GM10248 (cell line): ENCODE results near the gene EMC9.
A peak's percentile ranks its signal among the peaks of the same experiment; 100 is the strongest.

ENCODE experiments used
- CTCF ChIA-PET: fragments of 300-600 bp; sonication (Branson Sonifier 250); formaldehyde crosslinking; extraction: SDS; loops from one replicate; lab custom pipeline; 2021; ENCODE audit warnings: antibody characterized with exemption; lab: Yijun Ruan, JAX
- POLR2A ChIA-PET: fragments of 350-650 bp; sonication (Branson Sonifier 250); formaldehyde crosslinking; extraction: SDS; loops from one replicate; lab custom pipeline; 2020; ENCODE audit warnings: antibody characterized with exemption; lab: Yijun Ruan, JAX
- DNase-seq: peaks from one replicate; pipeline ENCODE4 v3.0.0; 2012; ENCODE audit errors: extremely low spot score
- CTCF ChIP-seq: IDR thresholded peaks from 2 replicates; pipeline ENCODE4 v1.5.1; 2012; ENCODE audit warnings: mild to moderate bottlenecking, low read depth; ENCODE audit errors: extremely low read depth, missing control alignments, control extremely low read depth

Gene EMC9

GRCh38 chr14:24149302-24149969 lies 8.0 kb upstream of the EMC9 start:
- CTCF ChIA-PET, result interaction anchor here (1.1 to 12.0 kb wide), 5 partner anchors 13 to 41 kb away, joined by 3 to 154 read pairs (median 7); partner anchors contain the start of genes DCAF11, IRF9 and NRL
- POLR2A ChIA-PET, result interaction anchor here (0.9 kb wide), 1 partner anchor 13 kb away, joined by 3 read pairs; no protein-coding TSS in a partner anchor
- no peak for DNase-seq
- no peak for TF ChIP-seq CTCF

- no peak for DNase-seq
- POLR2A ChIA-PET, result interaction anchor here (1.5 to 3.2 kb wide), 3 partner anchors 8 to 13 kb away, joined by 5 to 14 read pairs (median 12); partner anchors contain the start of genes IRF9 and PSME1
- no peak for TF ChIP-seq CTCF
- CTCF ChIA-PET, result interaction anchor here (1.1 to 12.0 kb wide), 6 partner anchors 9 to 55 kb away, joined by 3 to 154 read pairs (median 12); partner anchors contain the start of genes DCAF11, IRF9 and NRL
Measured at GRCh38 chr14:24147761-24148428, 6.5 kb upstream of the EMC9 start.

- peak; percentile 97 for DNase-seq
- no peak for TF ChIP-seq CTCF
- POLR2A ChIA-PET, result interaction anchor here (0.6 to 3.2 kb wide), 11 partner anchors 9 to 52 kb away, joined by 3 to 20 read pairs (median 6); partner anchors contain the start of genes DCAF11, IRF9, NRL and PSME1
- CTCF ChIA-PET, result interaction anchor here (0.8 to 12.0 kb wide), 12 partner anchors 8 to 285 kb away, joined by 3 to 154 read pairs (median 6); partner anchors contain the start of genes CIDEB, DCAF11, IRF9 and NRL
Measured at GRCh38 chr14:24146978-24147760, 5.8 kb upstream of the EMC9 start, which contains the start of gene RNF31. Gene RNF31 (plus strand): TSS chr14:24147498. CDS start chr14:24147699, 201 bp downstream.

- no peak for TF ChIP-seq CTCF
- peak; percentile 97 for DNase-seq
- POLR2A ChIA-PET, result interaction anchor here (0.7 to 3.2 kb wide), 10 partner anchors 9 to 51 kb away, joined by 3 to 20 read pairs (median 6); partner anchors contain the start of genes DCAF11, IRF9, NRL and PSME1
- CTCF ChIA-PET, result interaction anchor here (0.8 to 12.0 kb wide), 12 partner anchors 8 to 285 kb away, joined by 3 to 154 read pairs (median 6); partner anchors contain the start of genes CIDEB, DCAF11, IRF9 and NRL
Measured at GRCh38 chr14:24146453-24146977, 5.1 kb upstream of the EMC9 start, which contains the start of gene PSME2. Gene PSME2 (minus strand): TSS chr14:24146610. CDS start chr14:24146581, 29 bp downstream.

GRCh38 chr14:24145690-24146452 lies 4.5 kb upstream of the EMC9 start:
- no peak for DNase-seq
- no peak for TF ChIP-seq CTCF
- CTCF ChIA-PET, result interaction anchor here (1.2 to 12.0 kb wide), 8 partner anchors 9 to 286 kb away, joined by 3 to 154 read pairs (median 12); partner anchors contain the start of genes DCAF11, IRF9, NRL and PSME1
- POLR2A ChIA-PET, result interaction anchor here (1.4 to 3.2 kb wide), 5 partner anchors 10 to 51 kb away, joined by 6 to 20 read pairs (median 12); partner anchors contain the start of genes DCAF11, IRF9, NRL and PSME1
